Prostate gland (tissue), 2 donors: ENCODE data around the gene DES. TPM values are rescaled to one million over a fixed set of nuclear protein-coding genes. Genes with fewer than 3 reads are reported as not detected.

Experiments used
- DNase-seq: peaks from one replicate; pipeline ENCODE4 v3.0.0-alpha.2; 2019; ENCODE audit warnings: low spot score
- H3K27ac ChIP-seq, 2 donors: fragments of 200-600 bp; sonication (generic); 2 replicates each; pipeline ENCODE4 v1.5.1; 2017 to 2019
- H3K27me3 ChIP-seq: fragments of 200-600 bp; sonication (generic); replicated peaks from 2 replicates; pipeline ENCODE4 v1.5.1; 2019; ENCODE audit not compliant: insufficient read depth
- H3K36me3 ChIP-seq, 2 donors: fragments of 200-600 bp; sonication (generic); 1 replicate in 1 of 2; 2 replicates in 1 of 2; pipeline versions ENCODE4 v1.5.1 to v1.8.1; 2017 to 2019
- H3K4me1 ChIP-seq: fragments of 200-600 bp; sonication (generic); replicated peaks from 2 replicates; pipeline ENCODE4 v1.5.1; 2019
- H3K4me3 ChIP-seq, 2 donors: fragments of 200-600 bp; sonication (generic); 2 replicates each; pipeline ENCODE4 v1.5.1; 2017 to 2019
- H3K9me3 ChIP-seq: fragments of 200-600 bp; sonication (generic); 2 replicates; pipeline ENCODE4 v1.5.1; 2017
- CTCF ChIP-seq, 4 experiments: fragments of 200-600 bp in 2 of 4; fragments of 450-650 bp in 2 of 4; sonication (generic) in 2 of 4; IDR thresholded peaks; 1 replicate in 3 of 4; 2 replicates in 1 of 4; pipeline ENCODE4 v1.5.1; 2016 to 2019; ENCODE audit warnings: antibody characterized with exemption in 4 of 4, mild to moderate bottlenecking in 2 of 4, moderate library complexity in 2 of 4
- POLR2A ChIP-seq: fragments of 450-650 bp; IDR thresholded peaks from one replicate; pipeline ENCODE4 v1.6.1; 2016; ENCODE audit warnings: antibody characterized with exemption, mild to moderate bottlenecking
- POLR2AphosphoS5 ChIP-seq: sonication (generic); formaldehyde crosslinking; IDR thresholded peaks from one replicate; pipeline ENCODE4 v1.6.1; 2017; ENCODE audit warnings: antibody characterized with exemption
- WGBS: methylation state at CpG from one replicate; pipeline ENCODE4 v1.1.5; 2018; 5-methylcytosine and 5-hydroxymethylcytosine counted together
- intact Hi-C: fragments of 100-400 bp; cut with DNase I; formaldehyde crosslinking; loops from one replicate; pipeline ENCODE4 v1.14.2; 2022
- total RNA-seq, 2 donors: library from RNA; depleted of rRNA; stranded (reverse); fragments of >200 nt; gene quantifications; one replicate each; pipeline ENCODE4 v1.1.0, GENCODE V29; 2016

DES gene
- total RNA-seq, 2 donors from 2014 or later = 1,584 to 1,742 TPM

- Histone ChIP-seq H3K36me3 (no peaks in the 10 kb centered on the region), H3K9me3 (no peaks in the 10 kb centered on the region), H3K27me3 (no peaks in the 10 kb centered on the region), H3K4me3 (no peak overlapping the region), H3K4me1 (no peaks in the 10 kb centered on the region), H3K27ac (peak overlapping the region; percentile 70 to 78)
- TF ChIP-seq CTCF (IDR thresholded peaks at IDR 0.05) (no peak), POLR2AphosphoS5 (no peak), POLR2A (no peak)
- WGBS = 94% methylated on average over 5 of the region's 5 CpGs
- intact Hi-C loops = loop anchor here (5.0 kb wide), 1 partner anchor 43 kb away; no protein-coding TSS in a partner anchor
- no peak for DNase-seq
Measured at GRCh38 chr2:219409619-219410018, 8.6 kb upstream of the DES start.

- H3K27ac ChIP-seq = peak overlapping the region; percentile 70 to 78
- H3K4me3 ChIP-seq = no peak overlapping the region
- no peak for DNase-seq
- no peaks in the 10 kb centered on the region for H3K36me3 ChIP-seq
- intact Hi-C loops = no loop called here
- WGBS = 70% methylated on average over 8 of the region's 8 CpGs
- TF ChIP-seq CTCF (IDR thresholded peaks at IDR 0.05) (no peak), POLR2AphosphoS5 (peak; percentile 27), POLR2A (no peak)
- H3K4me1 ChIP-seq = no peaks in the 10 kb centered on the region
- H3K27me3 ChIP-seq = no peaks in the 10 kb centered on the region
- H3K9me3 ChIP-seq = no peaks in the 10 kb centered on the region
Measured at GRCh38 chr2:219410390-219410789, 7.8 kb upstream of the DES start.

- no peak for DNase-seq
- H3K4me3 ChIP-seq = no peak overlapping the region
- peak overlapping the region in 1 of 2 donors; percentile 10 for H3K27ac ChIP-seq
- no peak for TF ChIP-seq CTCF (IDR thresholded peaks at IDR 0.05)
- TF ChIP-seq POLR2A = no peak
- TF ChIP-seq POLR2AphosphoS5 = no peak
- H3K9me3 ChIP-seq = no peaks in the 10 kb centered on the region
- peaks cover 2% of the 10 kb centered on the region for H3K27me3 ChIP-seq
- intact Hi-C loops = no loop called here
- H3K4me1 ChIP-seq = no peaks in the 10 kb centered on the region
- no peaks in the 10 kb centered on the region for H3K36me3 ChIP-seq
- 70% methylated on average over 4 of the region's 4 CpGs for WGBS
Measured at GRCh38 chr2:219414857-219415256, 3.3 kb upstream of the DES start.

- no peak for TF ChIP-seq POLR2A
- TF ChIP-seq POLR2AphosphoS5 = peak; percentile 25
- WGBS = 49% methylated on average over 5 of the region's 5 CpGs
- no peak for DNase-seq
- H3K27me3 ChIP-seq = peaks cover 2% of the 10 kb centered on the region
- intact Hi-C loops = no loop called here
- H3K4me3 ChIP-seq = no peak overlapping the region
- no peaks in the 10 kb centered on the region for H3K36me3 ChIP-seq
- H3K4me1 ChIP-seq = no peaks in the 10 kb centered on the region
- peak overlapping the region; percentile 62 to 67 for H3K27ac ChIP-seq
- no peaks in the 10 kb centered on the region for H3K9me3 ChIP-seq
Measured at GRCh38 chr2:219415580-219416234, 2.5 kb upstream of the DES start.

GRCh38 chr2:219416235-219416602 lies 2.0 kb upstream of the DES start:
- intact Hi-C loops = no loop called here
- Histone ChIP-seq H3K4me3 (no peak overlapping the region), H3K9me3 (no peaks in the 10 kb centered on the region), H3K4me1 (no peaks in the 10 kb centered on the region), H3K27ac (peak overlapping the region; percentile 62 to 67), H3K27me3 (peaks cover 2% of the 10 kb centered on the region), H3K36me3 (no peaks in the 10 kb centered on the region)
- DNase-seq = no peak
- no peak for TF ChIP-seq POLR2A
- no peak for TF ChIP-seq CTCF (IDR thresholded peaks at IDR 0.05)
- no peak for TF ChIP-seq POLR2AphosphoS5
- WGBS = 25% methylated on average over 3 of the region's 3 CpGs
